Activated CD4-positive, alpha-beta T cell treated with anti-CD3 and anti-CD28 coated beads, Interleukin-2, amount 50 U/mL, for 16 hours (primary cell): ENCODE measurements around the gene TRPM2.

Experiments used
- DNase-seq: peaks from one replicate; pipeline ENCODE4 v3.0.0-alpha.2; 2020

TRPM2 gene

GRCh38 chr21:44322621-44323325, 30.6 kb upstream of the TRPM2 start:
- no peak for DNase-seq

DNA sequence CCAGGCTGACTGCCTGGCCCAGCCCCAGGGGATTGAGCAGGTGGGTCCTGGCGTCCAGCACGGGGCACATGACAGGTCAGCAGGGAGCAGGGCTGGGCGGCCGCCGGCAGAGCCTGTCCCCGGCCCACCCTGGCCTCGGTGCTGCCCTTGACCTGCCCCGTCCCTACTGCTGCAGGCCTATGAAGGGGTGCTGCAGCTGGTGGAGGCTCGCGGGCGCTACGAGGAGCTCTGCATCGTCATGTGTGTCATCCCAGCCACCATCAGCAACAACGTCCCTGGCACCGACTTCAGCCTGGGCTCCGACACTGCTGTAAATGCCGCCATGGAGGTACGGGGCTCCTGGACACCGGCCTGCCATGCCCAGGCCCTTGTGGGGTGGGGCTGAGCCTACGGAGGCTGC, 29.8 kb upstream of the TRPM2 start:
- DNase-seq, result no peak

DNA sequence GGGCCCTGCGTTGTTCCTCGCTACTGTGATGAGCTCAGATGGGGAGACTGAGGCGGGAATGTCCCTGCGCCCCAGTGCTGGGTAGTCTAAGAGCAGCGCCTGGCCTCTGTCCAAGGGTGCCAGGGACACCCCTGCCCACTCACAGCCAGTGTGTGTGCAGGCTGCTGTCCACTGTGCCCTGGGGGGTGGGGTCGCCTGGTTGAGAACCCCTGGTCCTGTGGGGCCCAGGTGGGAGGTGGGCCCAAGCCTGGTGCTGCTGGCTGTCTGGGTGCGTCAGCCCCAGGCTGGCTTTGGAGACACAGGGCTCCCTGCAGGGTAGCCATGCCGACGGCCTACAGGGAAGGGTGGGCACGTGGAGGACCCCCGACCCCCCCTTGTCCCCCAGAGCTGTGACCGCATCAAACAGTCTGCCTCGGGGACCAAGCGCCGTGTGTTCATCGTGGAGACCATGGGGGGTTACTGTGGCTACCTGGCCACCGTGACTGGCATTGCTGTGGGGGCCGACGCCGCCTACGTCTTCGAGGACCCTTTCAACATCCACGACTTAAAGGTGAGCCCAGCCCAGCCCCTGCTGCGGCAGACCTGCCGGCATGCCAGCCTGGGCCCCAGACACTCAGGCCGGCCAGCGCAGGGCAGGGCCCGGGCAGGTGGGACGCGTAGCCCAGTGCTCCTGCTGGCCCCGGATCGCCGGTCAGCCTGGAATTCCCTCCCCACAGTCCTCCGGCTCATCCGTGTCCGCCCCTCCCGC, 29.1 kb upstream of the TRPM2 start:
- no peak for DNase-seq

DNA sequence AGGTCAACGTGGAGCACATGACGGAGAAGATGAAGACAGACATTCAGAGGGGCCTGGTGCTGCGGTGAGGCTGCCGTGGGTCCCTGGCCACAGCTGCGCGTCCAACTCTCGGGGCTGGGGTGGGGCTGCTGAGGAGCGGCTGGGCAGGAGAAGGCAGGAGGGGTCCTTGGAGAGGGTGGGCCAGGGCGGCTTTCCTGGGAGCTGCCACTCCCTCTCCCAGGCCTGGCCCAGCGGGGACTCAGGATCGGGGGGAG, 28.6 kb upstream of the TRPM2 start:
- DNase-seq, result no peak

DNA sequence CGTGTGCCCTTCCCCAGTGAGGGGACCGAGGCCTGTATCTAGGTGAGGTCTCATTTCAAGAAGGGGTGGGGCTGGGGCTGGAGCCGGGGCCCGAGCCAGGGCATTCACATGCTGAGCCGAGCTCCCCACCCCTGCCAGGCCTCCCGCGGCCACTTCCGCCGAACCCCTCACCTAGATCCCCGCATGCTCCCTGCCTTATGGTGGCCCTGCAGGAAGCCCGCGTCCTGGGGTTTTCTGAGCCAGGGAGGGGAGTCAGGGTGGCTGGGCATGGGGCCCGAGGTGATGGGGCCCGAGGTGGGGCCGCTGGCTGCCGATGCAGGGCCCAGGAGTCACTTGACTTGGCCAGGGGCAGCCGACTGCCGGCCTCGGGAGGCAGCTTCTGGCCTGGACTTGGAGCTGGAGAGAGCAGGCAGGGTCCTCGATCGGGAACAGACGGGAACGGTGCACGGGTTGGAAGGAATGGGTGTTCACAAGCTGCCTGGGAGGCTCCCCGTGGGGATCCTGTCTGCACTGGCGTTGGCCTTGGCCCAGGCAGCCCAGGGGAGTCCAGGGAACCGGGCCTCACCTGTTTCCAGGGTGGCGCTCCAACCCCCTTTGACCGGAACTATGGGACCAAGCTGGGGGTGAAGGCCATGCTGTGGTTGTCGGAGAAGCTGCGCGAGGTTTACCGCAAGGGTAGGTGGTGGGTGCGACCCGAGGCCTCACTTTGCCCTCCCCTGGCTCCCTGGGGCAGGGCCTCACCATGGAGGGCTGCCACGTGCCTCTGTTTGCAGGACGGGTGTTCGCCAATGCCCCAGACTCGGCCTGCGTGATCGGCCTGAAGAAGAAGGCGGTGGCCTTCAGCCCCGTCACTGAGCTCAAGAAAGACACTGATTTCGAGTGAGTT, 27.8 kb upstream of the TRPM2 start:
- DNase-seq, result no peak

GRCh38 chr21:44326272-44326647, 27.2 kb upstream of the TRPM2 start:
- DNase-seq, result no peak

GRCh38 chr21:44326716-44327602, 26.5 kb upstream of the TRPM2 start:
- no peak for DNase-seq

- DNase-seq, result no peak
Measured at GRCh38 chr21:44327603-44327974, 25.8 kb upstream of the TRPM2 start.

DNA sequence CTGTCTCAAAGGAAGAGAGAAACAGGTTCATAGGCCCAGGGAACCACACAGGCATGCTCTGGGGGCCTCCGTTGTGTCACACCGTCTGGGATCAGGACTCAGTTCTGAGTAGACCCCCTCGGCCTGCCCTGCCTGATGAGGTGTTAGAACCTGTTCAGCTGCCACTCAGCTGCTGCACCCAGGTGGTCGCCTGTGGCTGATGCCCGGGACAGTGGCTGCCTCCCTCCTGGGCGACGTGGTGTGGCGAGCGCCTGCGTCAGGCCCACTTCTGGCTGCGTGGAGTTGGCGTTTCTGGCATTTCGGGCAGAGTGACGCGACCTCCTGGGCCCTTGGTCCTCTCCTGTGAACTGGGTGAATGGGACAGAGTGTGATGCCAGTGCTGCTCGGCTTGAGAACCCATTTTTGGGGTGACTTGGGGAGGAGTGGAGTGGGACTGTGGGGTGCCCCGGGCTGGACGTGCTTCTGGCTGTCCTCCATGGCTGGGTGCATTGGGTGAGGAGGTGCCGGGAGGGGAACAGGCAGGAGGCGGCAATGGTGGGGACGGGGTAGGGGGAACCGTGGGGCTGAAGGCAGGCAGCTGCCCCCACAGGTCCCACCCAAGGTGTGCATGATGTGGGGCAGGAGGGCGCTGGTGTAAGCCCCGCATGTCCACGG, 25.1 kb upstream of the TRPM2 start:
- DNase-seq, result no peak

GRCh38 chr21:44329086-44329889, 24.1 kb upstream of the TRPM2 start:
- no peak for DNase-seq

DNA sequence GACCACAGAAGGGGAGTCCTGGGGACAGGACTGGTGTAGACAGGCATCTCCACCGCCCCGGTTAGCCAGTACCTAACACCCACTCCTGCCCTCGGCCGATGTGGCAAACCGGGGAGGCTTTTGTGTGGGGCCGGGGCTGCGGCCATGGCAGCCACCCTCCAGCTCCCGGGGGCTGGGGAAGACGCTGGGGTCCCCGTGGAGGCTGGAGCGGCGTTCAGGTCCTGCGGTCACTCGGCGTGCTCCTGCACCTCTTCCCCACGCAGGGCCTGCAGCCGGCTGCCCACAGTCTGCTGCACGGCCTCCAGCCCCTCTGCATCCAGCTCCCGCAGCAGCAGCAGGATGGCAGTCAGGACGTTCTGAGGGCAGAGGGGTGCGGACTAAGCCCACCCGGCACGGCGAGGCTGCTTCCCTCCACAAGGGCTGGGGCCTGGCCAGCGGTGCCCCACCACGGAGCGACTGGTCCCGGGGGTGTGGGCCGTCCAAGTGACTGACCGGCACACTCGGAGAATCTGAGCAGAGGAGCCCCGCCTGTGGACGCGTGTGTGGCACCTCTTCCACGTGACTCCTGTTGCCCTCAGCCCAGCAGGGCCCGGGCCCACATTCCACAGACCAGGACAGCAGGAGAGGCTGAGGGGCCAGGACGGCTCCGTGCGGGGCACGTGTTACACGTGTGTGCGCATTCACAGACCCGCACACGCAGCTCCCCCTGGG, 23.3 kb upstream of the TRPM2 start:
- DNase-seq, result no peak

GRCh38 chr21:44330698-44331097, 22.7 kb upstream of the TRPM2 start:
- no peak for DNase-seq

- DNase-seq, result no peak
Measured at GRCh38 chr21:44331209-44331608, 22.2 kb upstream of the TRPM2 start.

DNA sequence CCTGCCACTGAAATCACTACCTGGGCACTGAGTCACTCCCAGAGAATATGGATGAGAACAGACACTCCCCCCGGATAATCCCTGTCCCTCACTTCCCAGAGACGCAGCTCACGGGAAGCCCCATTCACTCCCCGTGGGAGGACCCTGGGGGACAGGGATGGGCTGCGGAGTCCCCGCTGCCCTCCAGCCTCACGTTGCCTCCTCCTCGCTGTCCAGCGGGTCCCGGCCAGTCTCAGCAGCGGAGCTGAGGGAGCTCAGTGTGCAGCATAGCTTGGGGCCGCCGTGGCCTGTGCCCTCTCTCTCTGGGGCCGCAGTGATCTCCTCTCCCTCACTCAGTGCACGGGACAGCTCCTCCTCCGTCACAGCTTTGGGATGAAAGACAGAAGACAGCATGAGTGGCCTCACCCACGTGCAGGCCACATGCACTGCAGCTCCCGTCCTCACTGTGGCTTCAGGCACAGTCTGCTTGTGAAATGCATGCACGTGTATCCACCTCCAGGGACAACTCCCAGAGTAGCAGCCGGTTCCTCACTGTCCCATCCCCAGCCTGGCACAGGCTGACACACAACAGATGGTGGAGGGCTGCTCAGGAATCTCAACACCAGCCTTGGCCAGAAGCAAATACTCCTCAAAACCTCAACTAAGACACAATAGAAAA, 21.6 kb upstream of the TRPM2 start:
- no peak for DNase-seq

DNA sequence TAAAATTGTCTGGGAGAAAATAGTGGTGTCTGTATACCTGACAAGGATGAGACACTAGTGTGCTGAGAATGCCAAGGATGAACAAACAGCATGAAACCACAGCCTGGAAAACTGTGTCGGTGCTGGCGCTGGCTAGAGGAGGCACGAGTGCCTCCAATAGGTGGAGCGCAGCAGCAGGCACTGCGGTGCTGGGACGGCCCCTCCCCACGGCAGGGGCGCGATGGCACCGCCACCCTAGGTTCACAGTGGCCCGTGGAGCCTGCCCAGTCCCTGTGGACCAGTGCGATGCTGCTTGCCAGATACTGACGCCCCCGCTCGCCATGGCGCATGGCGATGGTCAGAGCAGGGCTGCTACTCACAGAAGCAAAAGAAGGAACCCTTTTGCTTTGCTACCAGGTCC, 21.0 kb upstream of the TRPM2 start:
- DNase-seq, result no peak

DNA sequence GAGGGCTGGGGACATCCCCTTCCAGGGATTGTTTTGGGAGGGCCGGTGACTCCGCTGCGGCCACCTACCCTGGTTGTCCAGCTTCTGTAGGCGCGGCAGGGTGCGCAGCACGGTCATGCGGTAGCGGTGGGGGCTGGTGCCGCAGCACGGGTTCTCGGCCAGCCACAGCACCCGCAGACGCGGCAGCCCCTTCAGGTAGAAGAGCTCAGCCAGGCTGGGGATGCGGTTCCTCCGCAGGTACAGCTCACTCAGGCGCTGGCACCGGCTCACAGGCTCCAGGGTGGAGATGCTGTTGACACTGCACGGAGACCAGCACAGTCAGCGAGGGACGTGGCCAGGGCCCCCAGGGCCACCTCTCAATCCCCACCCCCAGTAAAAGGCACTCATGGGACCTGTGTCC, 20.5 kb upstream of the TRPM2 start:
- no peak for DNase-seq

- no peak for DNase-seq
Measured at GRCh38 chr21:44333509-44334328, 19.7 kb upstream of the TRPM2 start.

DNA sequence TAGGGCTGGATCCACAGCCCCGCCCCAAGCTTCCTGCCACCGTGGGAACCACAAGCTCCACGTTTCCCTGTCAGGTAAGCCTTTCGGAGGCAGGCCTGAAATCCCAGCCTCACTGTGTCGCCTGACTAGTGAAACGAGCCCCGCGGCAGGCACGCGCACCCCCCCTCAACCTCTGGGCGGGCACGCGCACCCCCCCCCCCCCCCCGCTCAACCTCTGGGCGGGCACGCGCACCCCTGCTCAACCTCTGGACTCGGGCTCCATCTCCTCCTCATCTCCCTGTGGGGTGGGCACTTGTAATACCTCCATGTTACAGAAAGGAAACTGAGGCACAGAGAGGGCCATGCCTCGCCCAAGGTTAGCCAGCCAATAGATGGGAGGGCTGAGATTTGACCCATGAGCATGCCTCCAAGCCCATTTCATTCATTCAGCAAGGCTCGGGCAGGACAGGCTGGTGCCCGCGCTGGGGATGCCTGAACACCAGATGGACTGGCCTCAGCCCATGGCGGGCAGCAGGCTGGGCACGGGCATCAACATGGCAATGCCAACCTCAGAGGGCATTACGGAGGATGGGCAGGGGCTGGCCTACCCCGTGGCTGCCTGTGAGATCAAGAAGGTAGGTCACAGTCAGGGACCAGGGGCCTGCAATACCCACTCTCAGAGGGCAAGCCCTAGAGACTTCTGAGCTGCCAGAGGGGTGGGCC, 18.9 kb upstream of the TRPM2 start:
- no peak for DNase-seq
